ENCODE results near the gene SLC30A4. TPM values are rescaled to one million over a fixed set of nuclear protein-coding genes. Genes with fewer than 3 reads are reported as not detected.

The SLC30A4 gene
- total RNA-seq, 4 donors from 2014 or later = 9.4 to 14.0 (median 11.6) TPM

GRCh38 chr15:45476410-45476809, 46.1 kb downstream of the SLC30A4 start:
- H3K9me3 ChIP-seq = no peaks in the 10 kb centered on the region
- H3K27ac ChIP-seq (replicated peaks in 1 of 4) = no peak overlapping the region
- WGBS = 74% methylated on average over 3 of the region's 3 CpGs
- no peaks in the 10 kb centered on the region for H3K4me1 ChIP-seq
- no peak for DNase-seq (ENCODE audit: extremely low spot score)
- H3K4me3 ChIP-seq = no peak overlapping the region
- TF ChIP-seq POLR2A (IDR thresholded peaks at IDR 0.05; ENCODE audit: low read depth) (no peak), EP300 (IDR thresholded peaks at IDR 0.05) (no peak), POLR2AphosphoS5 (IDR thresholded peaks at IDR 0.05) (no peak)
- TF ChIP-seq, protein P1, sequence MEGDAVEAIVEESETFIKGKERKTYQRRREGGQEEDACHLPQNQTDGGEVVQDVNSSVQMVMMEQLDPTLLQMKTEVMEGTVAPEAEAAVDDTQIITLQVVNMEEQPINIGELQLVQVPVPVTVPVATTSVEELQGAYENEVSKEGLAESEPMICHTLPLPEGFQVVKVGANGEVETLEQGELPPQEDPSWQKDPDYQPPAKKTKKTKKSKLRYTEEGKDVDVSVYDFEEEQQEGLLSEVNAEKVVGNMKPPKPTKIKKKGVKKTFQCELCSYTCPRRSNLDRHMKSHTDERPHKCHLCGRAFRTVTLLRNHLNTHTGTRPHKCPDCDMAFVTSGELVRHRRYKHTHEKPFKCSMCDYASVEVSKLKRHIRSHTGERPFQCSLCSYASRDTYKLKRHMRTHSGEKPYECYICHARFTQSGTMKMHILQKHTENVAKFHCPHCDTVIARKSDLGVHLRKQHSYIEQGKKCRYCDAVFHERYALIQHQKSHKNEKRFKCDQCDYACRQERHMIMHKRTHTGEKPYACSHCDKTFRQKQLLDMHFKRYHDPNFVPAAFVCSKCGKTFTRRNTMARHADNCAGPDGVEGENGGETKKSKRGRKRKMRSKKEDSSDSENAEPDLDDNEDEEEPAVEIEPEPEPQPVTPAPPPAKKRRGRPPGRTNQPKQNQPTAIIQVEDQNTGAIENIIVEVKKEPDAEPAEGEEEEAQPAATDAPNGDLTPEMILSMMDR (IDR thresholded peaks at IDR 0.05) = no peak
- H3K36me3 ChIP-seq = peaks cover 0 to 9% (median 3%) of the 10 kb centered on the region in 4 donors
- intact Hi-C loops (cut with DNase I) = no loop called here
- H3K27me3 ChIP-seq = peaks cover 0 to 8% (median 0%) of the 10 kb centered on the region in 4 donors

DNA sequence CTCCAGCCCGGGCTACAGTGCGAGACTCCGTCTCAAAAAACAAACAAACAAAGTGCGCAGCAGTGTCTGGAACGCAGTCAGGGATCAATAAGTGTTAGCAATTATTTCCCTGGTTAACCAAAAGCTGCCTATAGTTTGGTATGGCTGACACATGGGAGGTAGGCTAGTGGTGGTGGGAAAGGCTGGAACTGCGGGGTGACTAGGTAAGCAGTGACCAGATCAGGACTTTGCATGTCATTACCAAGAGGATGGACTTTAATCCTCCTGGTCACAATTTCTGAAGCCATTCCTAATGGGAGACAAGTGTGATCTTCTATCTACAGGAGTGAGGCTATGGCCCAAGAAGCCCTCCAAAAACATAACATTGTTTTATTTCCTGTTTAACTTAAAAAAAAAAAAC, 47.8 kb downstream of the SLC30A4 start:
- Histone ChIP-seq H3K27ac (replicated peaks in 1 of 4) (no peak overlapping the region), H3K4me3 (no peak overlapping the region), H3K9me3 (no peaks in the 10 kb centered on the region), H3K4me1 (no peaks in the 10 kb centered on the region), H3K27me3 (peaks cover 0 to 24% (median 0%) of the 10 kb centered on the region in 4 donors), H3K36me3 (peaks cover 0 to 3% (median 0%) of the 10 kb centered on the region in 4 donors)
- no peak for DNase-seq (ENCODE audit: extremely low spot score)
- 88% methylated on average over 6 of the region's 6 CpGs for WGBS
- intact Hi-C loops (cut with DNase I) = no loop called here
- TF ChIP-seq EP300 (IDR thresholded peaks at IDR 0.05) = no peak
- TF ChIP-seq, protein P1 (IDR thresholded peaks at IDR 0.05) = no peak
- TF ChIP-seq POLR2AphosphoS5 (IDR thresholded peaks at IDR 0.05) = no peak
- no peak for TF ChIP-seq POLR2A (IDR thresholded peaks at IDR 0.05; ENCODE audit: low read depth)

GRCh38 chr15:45473068-45473467, 49.5 kb downstream of the SLC30A4 start:
- TF ChIP-seq POLR2A (IDR thresholded peaks at IDR 0.05; ENCODE audit: low read depth) = no peak
- TF ChIP-seq, protein P1 (IDR thresholded peaks at IDR 0.05) = no peak
- no peak for TF ChIP-seq EP300 (IDR thresholded peaks at IDR 0.05)
- no peak for TF ChIP-seq POLR2AphosphoS5 (IDR thresholded peaks at IDR 0.05)
- no peak overlapping the region for H3K27ac ChIP-seq (replicated peaks in 1 of 4)
- no peaks in the 10 kb centered on the region for H3K4me1 ChIP-seq
- H3K9me3 ChIP-seq = no peaks in the 10 kb centered on the region
- no peak overlapping the region for H3K4me3 ChIP-seq
- intact Hi-C loops (cut with DNase I) = no loop called here
- DNase-seq (ENCODE audit: extremely low spot score) = no peak
- peaks cover 0 to 37% (median 0%) of the 10 kb centered on the region in 4 donors for H3K27me3 ChIP-seq
- H3K36me3 ChIP-seq = no peaks in the 10 kb centered on the region
- 62% methylated on average over 2 of the region's 2 CpGs for WGBS

DNA sequence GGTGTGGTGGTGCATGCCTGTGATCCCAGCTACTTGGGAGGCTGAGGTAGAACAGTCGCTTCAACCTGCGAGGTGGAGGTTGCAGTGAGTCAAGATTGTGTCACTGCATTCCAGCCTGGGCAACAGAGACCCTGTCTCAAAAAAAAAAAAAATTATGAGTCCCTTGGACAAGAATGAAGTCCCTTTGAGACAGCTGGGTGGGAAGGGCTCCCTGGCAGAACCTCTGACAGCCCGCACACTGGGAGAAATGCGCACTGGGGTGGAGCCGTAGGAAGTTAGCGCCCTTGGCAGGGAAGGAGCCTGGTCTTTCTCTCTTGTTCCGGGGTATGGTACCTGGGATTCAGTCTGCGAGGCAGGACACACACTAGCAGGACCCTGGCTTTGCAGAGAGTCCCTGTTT, 51.4 kb downstream of the SLC30A4 start:
- no peaks in the 10 kb centered on the region for H3K9me3 ChIP-seq
- no peaks in the 10 kb centered on the region for H3K4me1 ChIP-seq
- no peak for DNase-seq (ENCODE audit: extremely low spot score)
- peaks cover 0 to 37% (median 0%) of the 10 kb centered on the region in 4 donors for H3K27me3 ChIP-seq
- H3K36me3 ChIP-seq = no peaks in the 10 kb centered on the region
- WGBS = 75% methylated on average over 8 of the region's 8 CpGs
- TF ChIP-seq EP300 (IDR thresholded peaks at IDR 0.05) (no peak), POLR2AphosphoS5 (IDR thresholded peaks at IDR 0.05) (no peak), POLR2A (IDR thresholded peaks at IDR 0.05; ENCODE audit: low read depth) (no peak)
- TF ChIP-seq, protein P1 (IDR thresholded peaks at IDR 0.05) = no peak
- no peak overlapping the region for H3K27ac ChIP-seq (replicated peaks in 1 of 4)
- intact Hi-C loops (cut with DNase I) = no loop called here
- H3K4me3 ChIP-seq = no peak overlapping the region

DNA sequence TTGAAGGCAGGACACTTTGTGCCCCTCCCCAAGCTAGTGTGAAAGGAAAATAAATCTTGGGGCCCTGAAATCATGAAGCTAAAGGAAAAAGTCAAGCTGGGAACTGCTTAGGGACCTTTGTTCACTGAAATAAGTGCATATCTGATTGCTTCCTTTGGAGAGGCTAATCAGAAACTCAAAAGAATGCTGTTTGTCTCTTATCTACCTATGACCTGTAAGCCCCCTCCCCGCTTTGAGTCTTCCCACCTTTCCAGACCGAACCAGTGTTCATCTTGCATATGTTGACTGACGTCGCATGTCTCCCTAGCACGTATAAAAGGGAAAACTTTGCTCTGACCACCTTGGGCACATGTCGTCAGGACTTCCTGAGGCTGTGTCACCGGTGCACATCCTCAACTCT, 53.1 kb downstream of the SLC30A4 start:
- peak; percentile 55 for DNase-seq (ENCODE audit: extremely low spot score)
- H3K27ac ChIP-seq (replicated peaks in 1 of 4) = no peak overlapping the region
- H3K27me3 ChIP-seq = peaks cover 0 to 37% (median 0%) of the 10 kb centered on the region in 4 donors
- WGBS = 47% methylated on average over 7 of the region's 7 CpGs
- H3K4me3 ChIP-seq = no peak overlapping the region
- TF ChIP-seq POLR2A (IDR thresholded peaks at IDR 0.05; ENCODE audit: low read depth) (no peak), EP300 (IDR thresholded peaks at IDR 0.05) (no peak), POLR2AphosphoS5 (IDR thresholded peaks at IDR 0.05) (no peak)
- TF ChIP-seq, protein P1 (IDR thresholded peaks at IDR 0.05) = no peak
- H3K4me1 ChIP-seq = no peaks in the 10 kb centered on the region
- no peaks in the 10 kb centered on the region for H3K9me3 ChIP-seq
- intact Hi-C loops (cut with DNase I) = no loop called here
- H3K36me3 ChIP-seq = no peaks in the 10 kb centered on the region

Data from esophagus muscularis mucosa (tissue), 4 donors.